Erythroblast (primary cell): ENCODE results near the gene TMEM131.

Experiments
- GATA1 ChIP-seq: IDR thresholded peaks from 2 replicates; pipeline ENCODE4 v1.6.1; 2011; ENCODE audit warnings: low read depth, mild to moderate bottlenecking, control low read depth, low read length, moderate library complexity
- POLR2A ChIP-seq: IDR thresholded peaks from 2 replicates; pipeline ENCODE4 v1.6.1; 2011; ENCODE audit warnings: mild to moderate bottlenecking, low read length

- TF ChIP-seq POLR2A (peak; percentile 86), GATA1 (no peak)
Observed at GRCh38 chr2:97995734-97996624, at the start of gene TMEM131.
